ENCODE results near the gene CPNE1.

CPNE1 gene

DNA sequence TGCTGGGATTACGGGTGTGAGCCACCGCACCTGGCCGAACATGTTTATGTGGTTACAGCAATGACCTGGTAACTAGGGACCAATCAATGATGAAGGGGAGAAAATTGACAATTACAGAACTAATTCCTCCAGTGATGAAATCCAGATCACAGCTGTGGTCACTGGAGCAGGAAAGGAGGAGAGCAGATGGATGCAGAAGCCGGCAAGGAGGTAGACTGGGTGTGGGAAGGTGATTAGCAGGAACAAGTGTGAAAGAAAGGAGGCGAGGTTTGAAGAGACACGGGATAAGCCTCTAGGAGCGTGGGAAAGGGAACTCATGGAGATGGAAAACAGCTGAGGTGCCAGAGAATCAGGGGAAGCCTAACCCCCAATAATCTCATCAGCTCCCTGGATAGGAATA is 66.2 kb downstream of the CPNE1 start:
- DNase-seq: no peak

DNA sequence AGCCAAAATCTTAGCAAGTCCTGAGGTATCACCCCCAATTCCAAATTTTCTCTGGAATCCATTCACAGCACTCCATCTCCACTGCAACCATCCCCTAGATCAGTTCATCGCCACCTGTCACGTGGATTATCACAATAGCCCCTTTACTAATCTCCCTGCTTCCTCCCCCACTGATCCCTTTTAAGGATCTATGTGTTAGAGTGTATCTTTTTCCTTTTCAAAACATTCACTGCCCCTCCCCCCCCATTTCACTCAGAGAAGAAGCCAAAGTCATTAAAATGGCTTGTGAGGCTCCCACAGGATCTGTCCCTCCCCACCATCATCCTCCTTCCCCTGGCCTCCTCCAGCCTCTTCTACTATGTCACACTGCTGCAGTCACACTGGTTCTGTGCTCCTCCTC is 67.5 kb downstream of the CPNE1 start:
- DNase-seq: no peak

DNA sequence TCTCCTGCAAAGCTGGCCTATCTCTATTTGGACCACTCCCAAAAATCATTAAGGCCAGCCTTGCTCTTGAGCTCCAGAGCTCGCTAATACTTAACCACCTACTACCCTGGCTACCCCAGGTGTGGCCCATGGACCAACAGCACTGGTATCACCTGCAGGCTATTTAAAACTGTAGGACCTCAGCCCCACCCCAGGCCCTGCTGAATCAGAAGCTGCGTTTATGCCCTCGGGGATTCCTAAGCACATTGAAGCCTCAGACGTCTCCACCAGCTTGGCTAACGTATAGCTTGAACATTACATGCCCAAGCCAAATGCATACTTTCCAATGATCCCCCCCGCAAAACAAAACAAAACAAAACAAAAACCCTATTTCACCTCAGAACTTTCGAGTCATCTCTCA is 68.8 kb downstream of the CPNE1 start:
- DNase-seq: no peak

DNA sequence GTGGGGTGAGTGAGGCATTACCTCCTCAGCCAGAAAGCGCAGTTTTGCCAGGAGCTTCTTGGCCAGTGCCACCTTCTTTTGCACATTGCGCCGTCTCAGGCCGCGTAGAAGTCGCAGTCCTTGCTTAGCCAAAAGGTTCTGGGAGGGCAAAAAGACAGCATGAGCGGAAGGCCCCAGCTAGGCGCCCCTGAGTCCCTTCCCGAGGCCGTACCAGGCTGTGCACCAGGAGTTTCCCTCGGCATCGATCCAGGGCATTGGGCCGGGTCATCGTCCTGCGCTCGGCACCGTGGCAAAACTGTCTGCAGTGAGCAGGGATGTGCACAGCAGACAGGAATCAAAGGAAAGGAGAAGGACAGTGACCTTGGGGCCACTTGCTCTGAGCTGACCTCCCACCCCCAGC is 69.2 kb downstream of the CPNE1 start:
- no peak for DNase-seq

DNA sequence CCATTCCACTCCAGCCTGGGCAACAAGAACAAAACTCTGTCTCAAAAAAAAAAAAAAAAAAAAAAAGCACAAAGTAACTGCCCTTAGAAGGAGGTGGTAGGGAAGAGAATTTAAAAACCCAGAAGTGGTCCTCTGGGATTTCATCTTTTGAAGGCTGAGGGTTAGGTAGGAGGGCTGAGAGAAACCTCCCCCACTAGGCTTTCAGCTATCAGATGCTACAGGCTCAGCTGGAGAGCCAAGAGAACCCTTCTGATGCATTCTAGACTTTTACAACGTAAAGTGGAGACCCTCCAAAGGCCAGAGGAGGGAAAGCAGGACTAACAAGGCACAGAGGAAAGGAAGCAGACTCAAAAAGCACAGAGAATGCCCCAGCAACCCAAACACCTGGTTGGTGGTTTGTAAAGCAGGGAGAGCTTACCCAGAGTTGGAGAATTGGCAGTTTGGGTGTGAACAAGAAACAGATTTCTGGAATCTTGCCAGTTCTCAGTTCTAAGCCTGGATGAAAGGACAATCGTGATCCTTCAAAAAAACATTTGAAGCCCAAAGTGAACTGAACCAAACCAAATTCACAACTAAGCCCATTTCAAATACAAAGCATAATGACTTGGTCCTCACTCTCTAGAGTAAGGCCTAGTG is 72.2 kb downstream of the CPNE1 start:
- no peak for DNase-seq

DNA sequence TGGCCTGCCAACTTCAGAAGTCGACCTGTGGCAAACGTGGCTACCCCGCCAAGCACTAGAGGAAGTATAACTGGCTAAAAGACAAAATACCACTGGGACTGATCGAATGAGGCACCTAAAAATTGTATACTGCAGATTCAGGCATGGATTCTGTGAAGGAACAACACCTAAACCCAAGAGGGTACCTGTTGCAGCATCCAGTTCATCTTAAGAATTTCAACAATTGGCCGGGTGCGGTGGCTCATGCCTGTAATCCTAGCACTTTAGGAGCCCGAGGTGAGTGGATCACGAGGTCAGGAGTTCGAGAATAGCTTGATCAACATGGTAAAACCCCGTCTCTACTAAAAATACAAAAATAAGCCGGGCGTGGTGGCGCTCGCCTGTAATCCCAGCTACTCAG is 76.3 kb downstream of the CPNE1 start:
- DNase-seq: no peak

DNA sequence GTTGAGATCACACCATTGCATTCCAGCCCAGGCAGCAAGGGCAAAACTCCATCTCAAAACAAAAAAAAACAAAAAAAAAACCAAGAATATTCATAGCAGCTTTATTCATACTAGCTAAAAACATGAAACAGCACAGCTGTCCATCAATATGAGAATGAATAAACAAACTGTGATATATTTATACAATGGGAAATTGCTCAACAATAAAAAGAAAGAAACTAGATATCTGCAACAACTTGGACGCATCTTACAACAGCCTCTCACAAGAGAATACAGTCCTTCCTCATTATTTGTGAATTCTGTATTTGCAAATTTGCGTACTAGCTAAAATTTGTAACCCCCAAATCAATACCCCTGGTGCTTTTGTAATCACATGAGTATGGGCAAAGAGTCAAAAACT is 77.3 kb downstream of the CPNE1 start:
- DNase-seq: no peak

DNA sequence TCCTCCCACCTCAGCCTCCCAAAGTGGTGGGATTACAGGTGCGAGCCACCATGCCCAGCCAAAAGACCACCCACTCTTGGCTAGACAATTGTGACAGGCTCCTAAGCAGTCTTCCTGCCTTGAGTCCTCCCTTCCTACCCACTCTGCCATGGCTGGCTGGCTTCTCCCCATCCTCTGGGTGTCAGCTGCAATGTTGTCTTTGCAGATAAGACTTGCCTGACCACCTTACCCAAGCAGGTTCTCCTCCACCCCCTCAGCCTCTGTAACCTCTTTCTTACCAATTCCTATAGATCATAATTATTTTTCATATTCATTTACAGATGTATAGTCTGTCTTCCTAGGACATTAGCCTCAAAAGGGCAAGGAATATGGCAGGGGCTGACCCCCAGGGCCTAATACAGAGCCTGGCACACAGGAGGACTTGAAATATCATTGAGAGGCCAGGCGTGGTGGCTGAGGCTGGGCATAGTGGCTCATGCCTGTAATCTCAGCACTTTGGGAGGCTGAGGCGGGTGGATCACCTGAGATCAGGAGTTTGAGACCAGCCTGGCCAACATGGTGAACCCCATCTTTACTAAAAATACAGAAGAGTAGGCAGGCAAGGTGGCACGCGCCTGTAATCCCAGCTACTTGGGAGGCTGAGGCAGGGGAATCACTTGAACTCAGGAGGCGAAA is 77.8 kb downstream of the CPNE1 start:
- no peak for DNase-seq

DNA sequence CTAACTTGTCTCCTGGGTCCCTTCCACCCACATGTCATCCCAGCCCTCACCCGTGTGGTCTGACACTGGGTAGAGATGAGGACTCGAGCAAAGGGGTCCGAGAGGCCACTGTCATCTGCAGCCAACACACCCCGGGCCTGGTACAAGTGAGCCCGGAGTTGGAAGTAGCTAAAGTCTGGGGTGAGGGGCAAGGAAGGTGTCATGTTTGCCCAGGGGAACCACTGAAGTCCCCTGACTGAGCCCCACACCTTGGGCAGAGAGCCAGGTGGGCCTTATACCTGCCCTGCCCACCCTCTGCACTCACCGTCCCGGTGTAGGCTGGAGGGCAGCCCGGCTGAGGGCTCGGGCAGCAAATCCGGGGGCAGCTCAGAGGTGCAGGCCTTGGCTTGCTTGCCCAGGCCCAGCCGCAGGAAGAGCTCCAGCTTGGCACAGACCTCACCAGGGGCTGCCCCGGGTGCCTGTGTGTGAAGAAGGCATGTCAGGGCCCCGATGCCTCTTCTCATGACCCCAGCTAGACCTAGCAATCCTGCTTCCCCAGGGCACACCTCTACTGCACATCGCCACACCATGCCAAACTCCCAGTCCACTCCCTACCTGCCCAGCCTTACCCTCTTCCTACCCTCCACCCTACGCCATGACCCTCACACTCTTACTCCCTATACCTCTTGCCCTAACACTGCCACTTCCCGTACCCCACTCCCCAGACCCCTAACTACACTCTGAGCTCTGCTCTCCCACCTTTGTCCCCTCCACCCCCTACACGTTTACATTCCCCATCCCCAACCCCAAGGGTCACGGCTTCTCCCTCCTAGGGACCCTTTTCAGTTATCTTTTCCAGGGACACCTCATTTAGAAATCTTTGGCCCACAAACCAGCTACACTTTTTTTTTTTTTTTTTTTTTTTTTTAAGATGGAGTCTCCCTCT is 80.8 kb downstream of the CPNE1 start:
- no peak for DNase-seq

DNA sequence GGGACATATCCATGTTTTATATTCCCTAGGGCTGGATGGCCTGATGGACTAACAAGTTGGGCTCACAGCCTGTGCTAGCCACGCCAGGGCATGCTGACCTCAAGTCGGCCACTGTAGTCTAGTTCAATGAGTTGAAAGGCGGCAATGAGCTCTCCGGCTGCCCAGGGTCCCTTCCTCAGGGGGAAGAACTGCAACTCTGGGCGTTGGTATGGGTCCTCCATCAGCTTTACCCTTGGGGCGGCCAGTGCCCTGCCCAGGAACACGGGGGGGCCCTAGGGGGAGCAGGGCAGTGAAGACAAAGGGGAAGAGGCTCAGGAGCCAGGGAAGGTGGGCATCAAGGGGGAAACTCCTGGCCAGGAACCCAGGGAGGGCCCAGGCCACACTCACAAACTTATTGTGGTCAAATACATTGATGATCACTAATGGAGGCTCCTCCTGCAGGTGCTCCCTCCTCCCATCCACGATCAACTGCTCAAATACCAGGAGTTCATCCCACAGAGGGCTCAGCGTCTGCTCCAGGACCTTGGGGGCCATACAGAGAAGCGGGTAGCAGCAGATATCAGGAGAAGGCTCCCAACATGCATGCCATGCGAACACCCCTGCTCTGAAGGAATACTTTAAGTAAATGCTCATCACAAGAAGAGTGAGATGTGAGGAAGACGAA is 81.8 kb downstream of the CPNE1 start:
- DNase-seq: no peak

DNA sequence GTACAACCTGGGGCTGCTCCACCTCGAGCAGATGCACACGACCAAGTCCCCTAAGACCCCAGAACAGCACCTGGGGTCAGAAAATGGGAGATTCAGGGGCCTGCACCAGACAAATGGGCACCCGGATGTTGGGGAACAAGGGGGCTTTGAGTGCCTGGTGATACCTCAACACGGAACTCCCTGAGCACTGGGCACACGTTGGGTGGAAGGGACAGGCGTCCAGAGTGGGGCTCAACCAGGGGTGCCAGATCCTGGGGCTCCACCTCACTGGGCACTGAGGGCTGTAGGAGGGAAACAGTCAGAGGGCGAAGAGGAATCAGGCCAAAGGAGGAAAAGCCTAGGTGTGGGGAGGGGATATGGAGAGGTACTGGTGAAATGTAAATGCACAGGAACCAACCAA is 82.6 kb downstream of the CPNE1 start:
- no peak for DNase-seq

DNA sequence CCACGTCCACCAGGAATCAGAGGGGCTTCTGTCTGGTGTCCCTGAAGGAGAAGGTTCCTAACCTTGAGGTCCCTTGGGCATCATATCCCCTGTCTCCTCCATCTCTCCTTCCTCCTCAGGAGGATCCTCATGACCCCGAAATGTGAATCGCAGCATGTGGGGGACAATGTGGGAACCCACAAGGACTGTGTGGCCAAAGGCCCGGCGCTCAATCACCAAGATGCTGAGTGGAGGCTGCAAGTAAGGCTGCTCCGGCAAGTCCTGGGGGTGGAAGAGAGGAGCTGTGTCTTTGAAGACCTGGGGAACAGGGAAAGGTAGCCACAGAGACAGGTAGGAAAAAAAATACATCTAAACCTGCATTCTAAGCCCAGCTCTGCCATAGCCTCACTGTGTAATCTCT is 85.5 kb downstream of the CPNE1 start:
- no peak for DNase-seq

DNA sequence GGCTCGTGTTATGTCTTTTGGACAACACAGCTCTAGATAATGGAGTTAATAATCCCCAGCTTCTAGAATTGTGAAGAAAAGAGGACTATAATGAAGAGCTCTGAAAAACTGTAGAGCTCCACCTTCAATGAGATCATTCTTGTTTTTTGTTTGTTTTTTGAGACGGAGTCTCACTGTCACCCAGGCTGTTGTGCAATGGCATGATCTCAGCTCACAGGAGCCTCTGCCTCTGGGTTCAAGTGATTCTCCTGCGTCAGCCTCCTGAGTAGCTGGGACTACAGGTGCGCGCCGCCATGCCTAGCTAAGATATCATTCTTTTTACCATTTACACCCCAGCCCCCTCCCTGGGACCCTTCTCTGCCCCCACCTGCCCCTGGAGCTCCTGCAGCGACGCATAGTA is 86.2 kb downstream of the CPNE1 start:
- DNase-seq: no peak

DNA sequence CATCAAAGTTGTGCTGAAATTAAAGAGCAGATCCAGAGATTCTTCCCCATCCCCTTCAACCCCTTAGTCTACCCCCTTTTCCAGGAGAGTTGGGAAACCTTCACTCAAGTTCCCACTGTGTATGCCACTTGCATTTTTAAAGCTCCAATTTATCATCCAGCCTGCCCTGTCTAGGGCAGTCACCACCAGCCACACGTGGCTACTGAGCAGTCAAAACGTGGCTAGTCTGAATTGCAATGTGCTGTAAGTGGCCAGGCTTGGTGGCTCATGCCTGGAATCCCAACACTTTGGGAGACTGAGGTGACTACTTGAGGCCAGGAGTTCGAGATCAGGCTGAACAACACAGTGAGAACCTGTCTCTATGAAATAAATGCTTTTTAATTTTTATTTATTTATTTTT is 87.9 kb downstream of the CPNE1 start:
- no peak for DNase-seq

Measured in stimulated activated CD4-positive, alpha-beta T cell treated with anti-CD3 and anti-CD28 coated beads, Interleukin-4, amount 100 ng/mL, for 1 hour (primary cell).